NCI-H1105 (cell line): ENCODE measurements around the gene LHPP.

Source experiments
- DNase-seq: peaks from one replicate; lab custom pipeline; 2025; lab: John Stamatoyannopoulos, UW

Gene LHPP

DNA sequence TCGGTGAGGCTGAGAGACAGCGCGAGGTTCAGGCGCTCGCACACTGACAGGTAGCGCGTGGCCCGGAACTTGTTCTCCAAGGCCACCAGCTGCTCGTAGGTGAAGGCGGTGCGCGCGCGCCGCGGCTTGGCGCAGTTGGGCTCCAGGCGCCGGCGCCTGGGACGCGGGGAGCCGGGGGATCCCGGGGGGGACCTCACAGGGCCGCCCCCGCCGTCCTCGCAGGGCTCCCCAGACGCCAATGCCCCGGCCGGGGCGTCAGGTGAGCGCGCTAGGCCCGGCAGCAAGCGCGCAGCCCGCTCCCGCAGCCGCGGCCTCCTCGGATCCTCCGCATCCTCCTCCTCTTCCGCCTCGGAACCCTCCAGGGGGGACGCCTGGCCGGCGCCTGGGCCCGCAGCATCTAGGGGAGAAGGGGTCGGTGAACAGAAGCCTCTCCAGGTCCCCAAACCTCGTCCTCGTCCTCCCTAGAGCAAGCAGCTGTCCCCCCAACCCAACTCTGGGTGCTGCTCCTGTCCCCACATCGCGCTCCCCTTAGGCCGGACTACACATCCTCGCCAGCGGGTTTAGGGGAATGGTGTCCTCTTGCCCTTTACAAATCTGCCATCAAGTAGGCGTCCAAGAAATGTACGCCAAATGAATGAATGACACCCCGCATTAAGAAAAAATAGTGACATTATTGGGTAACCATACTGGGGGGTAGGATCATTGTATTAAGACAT is 13.7 kb upstream of the LHPP start:
- peak; percentile 4 for DNase-seq

DNA sequence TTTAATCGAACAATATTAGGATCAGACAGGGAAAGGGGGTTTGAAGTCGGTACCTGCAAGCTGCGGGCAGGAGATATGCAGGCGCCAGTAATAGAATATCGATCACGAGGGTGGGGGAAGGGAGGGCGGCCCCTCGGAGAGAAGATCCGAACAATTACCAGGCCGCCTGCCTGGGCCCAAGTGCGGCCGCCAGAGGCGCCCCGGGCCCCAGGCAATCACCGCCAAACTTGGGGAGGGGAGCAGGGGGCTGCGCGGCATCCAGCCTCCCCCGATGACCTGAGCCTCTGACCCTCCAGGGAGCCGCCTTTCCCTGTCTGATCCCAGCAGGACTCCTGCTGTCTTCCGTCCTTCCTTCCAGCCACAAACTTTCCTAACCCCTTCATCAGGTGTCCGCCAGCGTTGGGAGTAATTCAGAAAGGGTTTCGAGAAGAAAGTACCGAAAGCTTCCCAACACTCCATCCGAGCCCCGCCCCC is 12.9 kb upstream of the LHPP start:
- no peak for DNase-seq

DNA sequence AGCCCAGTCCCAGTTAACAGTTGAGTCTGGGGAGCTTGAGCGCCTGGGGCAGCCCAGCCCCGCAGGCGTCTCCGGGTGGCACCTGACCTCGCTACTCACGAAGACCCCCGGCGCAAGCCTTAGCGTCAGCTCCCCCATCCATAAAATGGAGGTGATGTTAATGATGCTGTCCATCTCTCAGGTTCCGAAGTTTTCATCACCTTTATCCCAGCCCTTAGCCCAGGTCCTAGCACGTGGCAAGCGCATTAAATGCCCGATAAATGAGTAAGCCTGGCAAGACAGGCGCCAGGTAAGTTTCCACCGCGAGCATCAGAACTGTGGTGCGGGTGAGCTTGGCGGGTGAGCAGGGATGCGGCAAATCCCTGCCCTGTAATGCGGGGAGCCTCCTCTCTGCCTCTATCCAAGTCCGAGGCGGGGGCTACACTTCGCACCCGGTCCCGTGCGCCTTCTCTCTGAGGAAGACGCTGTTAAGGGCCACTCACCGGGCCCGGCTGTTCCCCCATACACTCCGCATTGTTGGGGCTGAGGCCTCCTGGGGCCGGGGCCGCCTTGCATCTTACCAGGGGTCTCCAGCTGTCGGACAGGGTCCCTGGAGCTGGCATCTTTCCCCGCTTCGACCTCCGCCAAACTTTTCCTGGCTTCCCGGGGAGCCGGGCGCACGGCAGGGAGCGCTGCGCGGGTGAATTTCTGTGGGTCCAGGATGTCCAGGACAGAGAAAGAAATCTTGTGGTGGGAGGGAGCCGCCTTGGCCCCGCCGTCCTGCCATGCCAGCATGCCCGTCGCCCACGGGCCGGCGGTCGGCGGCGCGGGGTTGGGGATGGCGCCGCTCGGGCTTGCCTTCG is 12.2 kb upstream of the LHPP start:
- no peak for DNase-seq

DNA sequence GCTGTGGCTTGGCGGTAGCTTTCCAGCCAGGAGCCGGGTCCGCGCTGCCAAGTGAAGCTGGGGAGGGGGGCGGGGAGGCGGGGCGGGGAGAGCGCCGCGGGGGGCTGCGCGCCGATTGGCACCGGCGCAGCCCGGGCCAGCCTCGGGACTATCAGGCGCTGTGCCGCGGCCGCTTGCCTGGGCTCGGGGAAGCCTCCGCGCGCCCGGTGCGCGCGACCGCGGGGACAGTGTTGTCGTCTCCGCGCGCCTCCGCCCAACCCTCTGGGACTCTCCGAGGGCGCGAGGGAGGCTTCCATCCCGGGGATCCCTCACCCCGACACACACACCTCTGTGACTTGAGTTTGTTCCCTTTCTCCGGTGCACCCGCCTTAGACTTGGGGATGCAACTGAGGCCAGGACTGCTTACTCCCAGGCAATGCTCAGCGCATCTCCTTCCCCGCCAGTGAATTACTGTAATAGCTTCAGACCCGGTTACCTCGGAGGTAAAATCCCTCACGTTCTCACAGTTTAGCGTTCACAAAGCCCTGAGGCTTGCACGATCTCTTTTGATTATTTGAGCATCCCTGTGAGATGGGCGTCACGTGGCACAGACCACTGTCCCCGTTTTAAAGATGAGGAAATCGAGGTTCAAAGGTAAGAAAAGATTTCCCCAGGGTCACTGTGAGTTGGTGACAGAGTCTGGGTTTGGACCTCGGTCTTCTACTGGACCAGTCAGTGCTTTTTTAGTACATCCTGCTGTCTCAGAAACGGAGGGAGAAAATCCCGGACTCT is 11.4 kb upstream of the LHPP start, which contains the start of gene NKX1-2:
Gene NKX1-2 (minus strand): TSS at position 24 of the 771 bp plus-strand sequence. CDS start 92 bp downstream, outside the sequence.
- DNase-seq, result peak; percentile 25

DNA sequence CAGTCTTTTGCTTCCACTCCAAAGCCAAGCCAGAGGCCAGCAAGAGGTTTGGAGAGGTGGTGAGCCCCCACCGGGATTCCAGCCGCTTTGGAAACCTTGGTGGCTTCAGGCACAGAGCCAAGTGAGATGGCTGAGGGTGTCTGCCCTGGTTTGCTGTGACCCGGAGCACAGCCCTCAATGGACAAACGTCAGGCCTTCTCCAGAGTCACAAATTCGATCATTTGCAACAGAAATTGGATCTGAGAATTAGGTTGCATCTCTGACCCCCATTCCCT is 10.9 kb upstream of the LHPP start:
- no peak for DNase-seq

DNA sequence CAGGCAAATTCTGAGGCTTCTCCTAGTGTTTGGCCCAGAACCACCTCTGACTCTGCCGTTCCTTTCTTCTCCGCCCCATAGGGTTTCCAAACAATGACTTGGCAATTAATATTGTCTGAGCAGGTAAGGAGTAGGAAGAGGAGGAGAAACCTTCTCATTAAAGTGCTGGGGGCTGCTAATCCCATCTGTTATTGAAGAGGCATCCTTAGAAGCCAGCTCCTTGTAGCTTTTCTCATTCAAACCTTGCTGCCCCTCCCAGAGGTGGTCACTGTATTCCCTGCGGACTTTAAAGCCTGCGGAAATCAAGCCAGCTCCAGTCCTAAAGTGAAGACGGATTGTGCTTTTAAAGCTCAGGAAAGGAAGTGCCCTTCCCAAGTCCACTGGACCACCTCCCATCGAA is 10.3 kb upstream of the LHPP start:
- no peak for DNase-seq

DNA sequence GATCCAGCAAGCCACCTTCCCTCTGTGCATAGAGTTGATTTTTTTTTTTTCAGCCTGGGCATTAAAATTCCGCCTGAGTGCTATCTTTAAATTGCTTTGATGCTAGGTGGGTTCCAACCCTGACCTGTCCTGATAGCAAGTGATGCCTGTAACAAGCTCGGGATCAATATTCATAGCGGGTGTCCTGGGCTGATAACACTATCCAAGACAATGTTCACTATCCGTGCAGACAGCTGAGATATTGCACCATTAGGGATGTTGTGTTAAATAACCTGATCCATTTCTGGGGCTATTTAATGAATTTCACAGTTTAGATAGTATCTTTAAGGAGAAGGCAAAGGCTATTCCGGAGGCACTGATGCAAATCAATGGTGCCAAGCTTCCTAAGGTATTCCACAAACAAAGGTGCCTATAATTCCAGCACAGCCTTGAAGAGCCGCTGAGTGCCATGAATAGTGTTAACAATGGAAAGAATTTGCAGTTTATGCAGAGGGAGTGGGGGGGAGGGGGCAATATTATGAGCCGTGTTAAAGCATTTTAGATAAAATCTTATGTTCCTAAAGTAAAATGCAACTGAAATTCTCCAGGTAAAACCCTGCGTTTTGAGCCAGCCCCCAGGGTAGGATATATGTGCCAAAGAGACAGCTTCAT is 7.5 kb upstream of the LHPP start:
- DNase-seq, result no peak

DNA sequence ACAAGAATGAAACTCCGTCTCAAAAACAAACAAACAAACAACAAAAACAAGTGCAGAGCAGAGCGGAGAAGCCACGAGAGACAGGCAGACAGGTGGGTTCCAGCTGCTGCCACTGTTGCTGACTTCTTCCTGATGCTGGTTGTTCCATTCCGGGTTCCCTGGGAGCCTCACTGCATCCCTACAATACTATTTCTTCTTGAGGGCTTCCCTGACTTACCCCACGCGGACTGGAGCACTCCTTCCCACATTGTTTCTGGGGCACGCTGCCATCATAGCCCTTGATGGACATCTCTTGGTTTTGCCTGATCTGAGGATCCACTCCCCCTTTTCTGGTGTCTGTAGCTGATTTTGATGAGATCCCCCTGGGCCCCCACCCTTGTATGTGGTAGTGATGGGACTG is 6.2 kb upstream of the LHPP start:
- DNase-seq, result no peak

DNA sequence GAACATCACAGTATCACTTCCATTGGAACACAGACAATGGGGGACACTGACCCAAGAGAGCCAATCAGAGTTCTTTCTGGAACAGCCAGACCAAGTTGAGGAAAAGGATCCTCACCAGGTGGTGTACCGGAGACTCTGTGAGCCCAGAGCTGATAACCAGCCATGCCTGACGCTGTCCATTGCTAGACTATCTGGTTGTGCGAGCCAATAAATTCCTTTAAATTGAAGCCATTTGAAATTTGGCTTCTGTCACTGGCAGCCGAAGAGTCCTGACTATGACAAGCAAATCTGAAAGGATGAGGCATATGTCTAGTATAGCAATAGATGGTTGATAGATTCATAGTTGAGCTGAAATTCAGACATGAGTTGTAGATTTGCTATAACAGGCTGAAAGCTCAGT is 3.1 kb upstream of the LHPP start:
- no peak for DNase-seq

DNA sequence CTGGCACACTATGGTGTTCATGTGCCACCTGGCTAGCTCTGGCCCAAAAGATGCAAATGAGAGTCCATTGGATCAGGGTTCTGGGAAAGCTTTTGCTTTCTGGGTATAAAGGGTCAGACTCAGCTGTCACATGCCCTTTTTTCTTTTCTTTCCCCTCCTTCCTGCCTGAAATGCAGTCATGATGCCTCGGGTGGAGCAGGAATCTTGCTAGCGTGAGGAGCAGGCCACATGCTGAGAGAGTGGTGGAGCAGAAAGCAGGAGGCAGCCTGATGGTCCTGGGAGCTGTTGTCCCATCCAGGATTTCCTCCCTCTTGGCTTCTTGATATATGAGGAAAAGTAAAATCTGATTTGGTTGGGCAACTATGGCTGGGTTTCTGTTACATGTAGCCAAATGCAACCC is 2.7 kb upstream of the LHPP start:
- no peak for DNase-seq

DNA sequence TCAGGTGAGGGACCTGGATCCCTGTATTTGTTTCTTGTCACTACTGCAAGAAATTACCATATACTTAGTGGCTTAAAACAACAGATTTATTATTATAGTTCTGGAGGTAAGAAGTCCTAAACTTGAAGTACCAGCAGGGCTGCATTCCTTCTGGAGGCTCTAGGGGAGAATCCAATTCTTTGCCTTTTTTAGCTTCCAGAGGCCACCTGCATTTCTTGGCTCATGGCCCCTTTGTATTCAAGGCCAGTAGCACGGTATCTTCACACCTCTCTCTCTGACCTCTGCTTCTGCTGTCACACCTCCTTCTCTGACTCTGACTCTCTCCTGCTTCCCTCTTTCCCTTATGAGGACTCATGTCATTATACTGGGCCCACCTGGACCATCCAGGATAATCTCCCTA is 2.2 kb upstream of the LHPP start:
- DNase-seq, result no peak

DNA sequence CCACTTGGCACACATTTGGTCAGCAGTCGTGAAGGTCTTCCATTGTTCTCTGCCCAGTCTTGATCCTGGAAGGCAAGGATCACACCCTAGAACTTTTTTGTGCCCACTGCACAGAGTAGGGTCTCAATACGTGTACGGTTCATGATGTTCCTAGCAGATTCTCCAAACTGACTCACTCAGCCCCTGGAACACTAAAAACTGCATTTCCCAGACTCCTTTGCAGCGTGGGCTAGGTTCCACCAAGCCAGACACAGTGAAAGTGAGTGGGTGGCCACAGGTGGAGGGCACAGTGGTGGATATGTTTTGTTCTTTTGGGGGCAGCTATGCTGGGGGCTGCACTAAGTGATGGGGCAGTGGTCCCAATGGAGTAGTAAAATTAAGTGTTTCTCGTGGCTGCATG is 1.5 kb upstream of the LHPP start:
- no peak for DNase-seq

DNA sequence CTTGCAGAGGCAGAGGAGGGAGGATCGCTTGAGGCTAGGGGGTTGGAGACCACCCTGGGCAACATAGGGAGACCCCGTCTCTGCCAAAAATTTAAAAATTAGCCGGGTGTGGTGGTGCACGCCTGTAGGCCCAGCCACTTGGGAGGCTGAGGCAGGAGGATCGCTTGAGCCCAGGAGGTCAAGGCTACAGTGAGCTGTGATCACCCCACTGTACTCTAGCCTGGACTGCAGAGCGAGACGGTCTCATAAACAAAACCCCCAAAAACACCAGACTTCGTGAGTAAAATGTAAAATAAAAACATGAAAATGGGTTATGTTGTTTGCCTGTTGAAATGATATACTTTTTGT is 699 bp downstream of the LHPP start:
- no peak for DNase-seq

DNA sequence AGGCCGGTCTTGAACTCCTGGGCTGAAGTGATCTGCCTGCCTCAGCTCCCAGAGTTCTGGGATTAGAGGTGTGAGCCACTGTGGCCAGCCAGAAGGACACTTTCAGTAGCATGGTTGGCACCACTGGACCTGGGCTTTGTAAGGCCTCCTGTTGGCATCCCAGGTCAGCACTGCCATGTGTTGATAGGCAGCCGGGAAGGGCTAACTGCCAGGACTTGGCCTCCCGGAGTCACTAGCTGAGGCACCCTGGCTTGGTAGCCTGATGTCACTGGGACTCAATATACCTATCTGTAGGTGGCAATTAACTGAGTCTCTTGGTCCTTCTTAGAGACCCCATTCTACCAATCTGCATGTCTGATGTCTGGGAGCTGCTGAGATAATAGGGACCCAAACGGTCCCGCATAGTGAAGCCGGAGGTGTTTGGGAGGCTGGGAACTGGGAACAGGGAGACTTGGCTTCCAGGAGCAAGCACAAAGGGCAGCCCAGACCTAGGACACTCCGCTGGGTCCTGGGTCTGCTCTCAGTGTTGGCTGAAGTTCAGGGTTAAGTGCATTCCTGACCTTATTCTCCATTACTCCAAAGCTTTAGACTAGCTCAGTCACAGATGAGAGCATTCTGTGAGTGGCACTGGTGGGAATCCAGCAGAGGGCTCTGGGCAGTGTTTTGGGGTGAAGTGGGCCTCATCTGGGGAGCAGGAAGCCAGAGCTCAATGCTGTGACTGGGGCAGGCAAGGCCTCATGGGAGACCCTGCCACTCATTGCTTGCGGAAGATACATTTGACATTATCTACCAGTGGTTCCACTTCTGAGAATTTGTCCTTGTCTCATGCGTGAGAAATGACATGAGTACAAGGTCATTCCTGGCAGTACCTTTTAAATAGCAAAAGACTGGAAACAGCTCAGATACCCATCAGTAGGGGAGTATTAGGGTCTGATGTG is 2.7 kb downstream of the LHPP start:
- no peak for DNase-seq

DNA sequence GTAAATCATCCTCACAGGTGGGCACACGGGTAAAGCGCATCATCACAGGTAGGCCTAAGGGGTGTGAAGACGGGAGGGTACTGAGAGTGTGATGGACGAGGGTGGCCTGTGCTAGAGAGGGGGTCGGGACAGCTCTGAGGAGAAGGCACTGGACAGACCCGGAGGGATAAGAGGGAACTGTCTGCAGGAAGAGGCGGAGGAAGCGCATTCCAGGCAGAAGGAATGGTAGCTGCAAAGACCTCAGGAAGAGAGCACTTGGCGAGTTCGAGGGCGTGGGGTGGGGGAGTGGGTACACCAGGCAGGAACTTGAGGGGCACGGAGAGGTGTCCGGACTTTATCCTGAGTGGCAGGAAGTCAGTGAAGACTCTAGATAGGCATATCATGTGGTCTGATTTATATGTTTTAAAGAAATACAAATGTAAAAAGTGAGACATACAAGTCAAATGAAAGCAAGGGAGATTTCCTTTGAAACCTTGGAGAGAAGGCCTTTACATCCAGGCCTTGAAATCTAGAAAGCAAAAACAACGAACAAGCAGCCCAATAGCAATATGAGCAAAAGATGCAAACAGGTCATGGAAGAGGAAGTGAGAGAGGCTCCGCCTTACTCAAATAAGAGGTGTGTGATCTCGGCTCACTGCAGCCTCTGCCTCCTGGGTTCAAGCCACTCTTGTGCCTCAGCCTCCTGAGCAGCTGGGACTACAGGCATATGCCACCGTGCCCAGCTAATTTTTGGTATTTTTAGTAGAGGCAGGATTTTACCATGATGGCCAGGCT is 3.6 kb downstream of the LHPP start:
- DNase-seq, result no peak

DNA sequence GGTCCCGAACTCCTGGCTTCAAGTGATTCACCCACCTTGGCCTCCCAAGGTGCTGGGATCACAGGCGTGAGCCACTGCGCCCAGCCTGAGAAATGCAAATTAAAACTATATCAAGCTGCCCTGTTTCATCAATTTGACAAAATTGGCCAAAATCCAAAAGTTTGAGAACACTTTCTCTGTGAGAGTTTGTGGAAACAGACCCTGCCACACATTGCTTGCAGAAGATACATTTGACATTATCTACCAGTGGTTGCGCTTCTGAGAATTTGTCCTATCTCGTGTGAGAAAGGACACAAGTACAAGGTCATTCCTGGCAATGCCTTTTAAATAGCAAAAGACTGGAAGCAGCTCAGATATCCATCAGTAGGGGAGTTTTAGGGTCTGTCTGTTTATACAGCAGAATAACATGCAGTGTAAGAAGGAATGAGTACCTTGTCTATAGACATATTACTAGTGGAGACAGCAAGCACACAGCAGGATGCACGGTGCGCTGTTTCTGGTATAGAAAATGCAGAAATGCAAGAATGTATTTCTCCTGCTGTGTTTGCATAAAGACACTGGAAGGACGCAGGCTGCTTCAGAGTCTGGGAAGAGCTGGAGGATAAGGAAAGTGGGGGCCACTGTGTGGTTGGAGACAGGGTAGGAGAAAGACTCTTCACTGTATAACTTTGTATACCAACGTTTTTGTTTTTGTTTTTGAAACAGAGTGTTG is 4.3 kb downstream of the LHPP start:
- no peak for DNase-seq

DNA sequence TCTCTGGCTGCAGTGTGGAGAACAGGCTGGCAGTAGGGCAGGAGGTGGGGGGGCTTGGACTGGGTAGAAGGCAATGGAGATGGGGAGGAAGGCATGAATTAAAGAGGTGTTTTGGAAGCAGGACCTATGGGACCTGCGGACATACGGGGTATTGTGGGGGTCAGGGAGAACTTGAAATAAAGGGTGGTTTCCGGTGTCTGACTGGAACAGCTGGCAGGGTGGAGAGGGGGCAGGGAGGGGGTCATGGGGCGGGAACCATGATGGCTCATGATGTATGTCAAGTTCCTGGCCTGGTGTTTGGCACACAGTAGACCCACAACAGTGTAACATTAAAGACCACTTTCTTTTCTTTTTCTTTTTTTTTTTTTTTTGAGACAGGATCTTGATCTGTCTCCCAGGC is 5.5 kb downstream of the LHPP start:
- DNase-seq, result no peak

DNA sequence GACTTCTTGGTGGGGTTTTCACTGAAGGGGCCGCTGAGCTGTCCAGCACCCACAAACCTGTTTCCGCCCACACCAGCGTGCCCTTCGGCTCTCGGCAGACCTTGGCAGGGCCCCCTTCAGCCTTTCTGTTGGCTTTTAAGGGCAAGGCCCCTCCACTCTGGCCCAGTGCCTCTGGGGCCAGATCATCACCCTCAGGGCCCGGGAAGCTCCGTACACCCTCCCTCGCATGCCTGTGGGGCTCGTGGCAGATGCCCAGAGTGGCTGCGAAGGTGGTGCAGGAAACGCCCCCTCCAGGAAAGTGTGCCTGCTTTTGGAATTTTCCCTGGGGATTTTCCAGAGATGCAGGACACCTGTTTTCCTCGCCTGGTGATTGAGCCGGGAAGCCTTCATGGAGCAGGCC is 7.0 kb downstream of the LHPP start:
- no peak for DNase-seq

DNA sequence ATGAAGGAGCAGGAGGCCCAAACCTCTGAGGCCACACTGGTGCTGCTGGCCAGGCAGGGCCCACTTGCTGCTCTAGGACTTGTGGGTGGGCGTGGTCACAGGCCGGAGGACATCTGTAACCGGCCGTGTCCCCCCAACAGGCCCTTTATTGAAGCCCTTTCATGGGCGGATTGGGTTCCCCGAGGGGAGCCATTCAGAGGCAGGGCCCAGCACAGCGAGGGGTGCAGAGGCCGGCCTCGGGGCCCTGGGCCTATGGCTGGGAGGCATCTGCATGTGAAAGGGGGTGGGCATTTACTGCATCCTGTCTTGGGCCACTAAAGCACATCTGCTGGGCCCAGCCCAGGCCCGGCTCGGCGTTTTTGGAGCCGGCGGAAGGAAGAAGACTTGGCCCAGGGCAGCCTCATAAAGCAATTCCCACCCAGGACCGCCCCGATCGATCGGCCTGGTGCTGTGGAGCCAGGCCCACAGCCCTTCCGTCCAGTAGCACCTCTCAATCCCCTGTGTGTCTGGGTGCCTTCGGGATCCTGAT is 8.4 kb downstream of the LHPP start:
- no peak for DNase-seq
